ENCODE measurements around the gene TELO2.

DNA sequence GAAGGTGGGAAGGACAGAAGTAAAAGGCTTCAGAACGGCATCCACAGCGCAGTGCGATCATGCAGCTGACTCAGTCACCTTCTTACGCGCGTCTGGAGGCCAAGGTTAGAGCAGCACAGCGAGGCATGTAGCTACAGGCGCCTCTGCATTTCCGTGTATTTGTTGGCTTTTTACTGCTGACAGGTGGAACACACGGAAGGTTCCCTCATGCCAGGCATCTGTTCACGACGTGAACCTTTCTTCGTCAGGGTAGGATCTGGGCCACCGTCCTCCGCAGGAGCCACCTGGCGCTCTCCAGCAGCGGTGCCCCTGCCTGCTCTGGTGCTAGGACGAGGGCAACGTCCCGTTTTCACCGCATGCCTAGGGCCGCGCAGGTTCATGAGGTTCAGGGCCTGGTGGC lies 55.6 kb downstream of the TELO2 start:
- TF ChIP-seq POLR2A (IDR thresholded peaks at IDR 0.05) (no peak), CTCF (IDR thresholded peaks at IDR 0.05) (no peak), EP300 (IDR thresholded peaks at IDR 0.05) (no peak)
